Psoas muscle (tissue), 8 donors: ENCODE data around the gene MKI67. TPM values are rescaled to one million over a fixed set of nuclear protein-coding genes. Genes with fewer than 3 reads are reported as not detected.

Experiments used
- ATAC-seq, 4 donors: fragments of 200-7000 bp; cut with Tn5 transposase; one replicate each; pipeline ENCODE4 v1.9.1; 2020; ENCODE audit warnings: moderate library complexity in 3 of 4, mild to moderate bottlenecking in 2 of 4
- DNase-seq, 2 donors: peaks; one replicate each; pipeline ENCODE4 v3.0.0-alpha.2; 2020
- H3K27ac ChIP-seq: fragments of 200-600 bp; one replicate; pipeline ENCODE4 v1.8.0; 2022
- H3K27me3 ChIP-seq, 3 donors: fragments of 200-600 bp in 1 of 3; one replicate each; pipeline versions ENCODE4 v1.6.1 to v1.8.0; 2013 to 2022; ENCODE audit warnings: low read length in 2 of 3, mild to moderate bottlenecking in 2 of 3, moderate library complexity in 1 of 3; ENCODE audit not compliant: insufficient read depth in 3 of 3
- H3K36me3 ChIP-seq, 2 donors: fragments of 200-600 bp in 1 of 2; one replicate each; pipeline versions ENCODE4 v1.6.1 to v1.8.0; 2013 to 2022; ENCODE audit warnings: low read depth in 1 of 2, mild to moderate bottlenecking in 1 of 2, moderate library complexity in 1 of 2; ENCODE audit not compliant: insufficient read depth in 1 of 2
- H3K4me1 ChIP-seq: fragments of 200-600 bp; one replicate; pipeline ENCODE4 v1.8.0; 2022
- H3K4me3 ChIP-seq: fragments of 200-600 bp; one replicate; pipeline ENCODE4 v1.8.0; 2022; ENCODE audit warnings: mild to moderate bottlenecking
- H3K9me3 ChIP-seq: fragments of 200-600 bp; one replicate; pipeline ENCODE4 v1.8.0; 2022
- WGBS, 3 donors: extraction: QIAGEN DNeasy Blood & Tissue Kit; methylation state at CpG; one replicate each; pipeline versions ENCODE4 v1.1.6 to v1.1.7; 2013; 5-methylcytosine and 5-hydroxymethylcytosine counted together
- intact Hi-C, 2 donors: fragments of 100-400 bp; cut with DNase I; formaldehyde crosslinking; loops; one replicate each; pipeline versions ENCODE4 v1.11.0 to v1.14.2; 2022
- polyA plus RNA-seq, 3 donors: library from polyadenylated mRNA; stranded (reverse); fragments of 200-250 nt; gene quantifications; one replicate each; pipeline ENCODE4 v1.2.3, GENCODE V29; 2013
- total RNA-seq, 4 donors: library from RNA; stranded (reverse); fragmentation: NEBNext Ultra II Directional in 2 of 4; extraction: Animal tissue kit (Norgen Biotek cat#: 25700) in 2 of 4; gene quantifications; one replicate each; pipeline versions ENCODE4 v1.2.1 to v1.2.4, GENCODE V29; 2021 to 2023
- TF ChIP-seq, protein P1 (sequence below): fragments of 200-600 bp; IDR thresholded peaks from one replicate; pipeline ENCODE4 v1.8.0; 2022; ENCODE audit warnings: antibody characterized with exemption
- donor health status: healthy with polysubstance abuse.
- donor health status: DM: no; HTN: no; CAD: no; lungs with moderate emphysema.
- donor health status: Bipolar disorder and iron deficiency.
- donor health status: healthy.
- donor health status: DM: yes; HTN: yes; CAD: no.
- donor health status: DM: no; HTN: no; CAD: no.
- donor health status: DM: no; HTN: no; CAD: no.
- donor health status: DM: yes; HTN: yes; CAD: no.

The MKI67 gene
- total and polyA plus RNA-seq, 7 donors = 0.02 to 0.84 (median 0.13) TPM; not detected in 1

GRCh38 chr10:128059266-128059981, 66.8 kb downstream of the MKI67 start:
- DNase-seq (no peak), ATAC-seq (no peak)
- TF ChIP-seq, protein P1, sequence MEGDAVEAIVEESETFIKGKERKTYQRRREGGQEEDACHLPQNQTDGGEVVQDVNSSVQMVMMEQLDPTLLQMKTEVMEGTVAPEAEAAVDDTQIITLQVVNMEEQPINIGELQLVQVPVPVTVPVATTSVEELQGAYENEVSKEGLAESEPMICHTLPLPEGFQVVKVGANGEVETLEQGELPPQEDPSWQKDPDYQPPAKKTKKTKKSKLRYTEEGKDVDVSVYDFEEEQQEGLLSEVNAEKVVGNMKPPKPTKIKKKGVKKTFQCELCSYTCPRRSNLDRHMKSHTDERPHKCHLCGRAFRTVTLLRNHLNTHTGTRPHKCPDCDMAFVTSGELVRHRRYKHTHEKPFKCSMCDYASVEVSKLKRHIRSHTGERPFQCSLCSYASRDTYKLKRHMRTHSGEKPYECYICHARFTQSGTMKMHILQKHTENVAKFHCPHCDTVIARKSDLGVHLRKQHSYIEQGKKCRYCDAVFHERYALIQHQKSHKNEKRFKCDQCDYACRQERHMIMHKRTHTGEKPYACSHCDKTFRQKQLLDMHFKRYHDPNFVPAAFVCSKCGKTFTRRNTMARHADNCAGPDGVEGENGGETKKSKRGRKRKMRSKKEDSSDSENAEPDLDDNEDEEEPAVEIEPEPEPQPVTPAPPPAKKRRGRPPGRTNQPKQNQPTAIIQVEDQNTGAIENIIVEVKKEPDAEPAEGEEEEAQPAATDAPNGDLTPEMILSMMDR = no peak
- Histone ChIP-seq H3K36me3 (no peaks in the 10 kb centered on the region), H3K27me3 (peaks cover 0 to 11% (median 0%) of the 10 kb centered on the region in 3 donors), H3K4me3 (no peak overlapping the region), H3K4me1 (no peaks in the 10 kb centered on the region), H3K27ac (no peak overlapping the region), H3K9me3 (no peaks in the 10 kb centered on the region)
- 64 to 73% (median 67%) methylated on average over 15 of the region's 15 CpGs for WGBS, 3 donors
- intact Hi-C loops = no loop called here

DNA sequence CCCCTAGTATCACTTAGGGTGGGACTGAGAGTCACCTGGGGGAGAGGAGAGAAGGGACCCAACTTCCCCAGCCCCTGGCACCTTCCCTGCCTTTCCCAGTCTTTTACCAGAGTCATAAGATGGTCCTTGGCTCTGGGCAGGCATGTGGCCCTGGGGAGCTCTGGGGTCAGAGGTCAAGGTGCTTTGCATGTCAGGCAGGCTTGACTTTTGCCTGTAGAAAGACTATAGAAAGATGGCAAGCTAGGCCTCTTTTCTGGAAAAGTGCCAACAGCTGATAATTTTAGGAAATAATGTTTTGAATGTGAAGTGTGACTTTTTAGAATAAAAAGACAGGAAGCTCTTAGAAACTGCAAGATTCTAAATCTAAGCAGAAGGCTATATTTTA, 67.5 kb downstream of the MKI67 start:
- intact Hi-C loops = no loop called here
- H3K9me3 ChIP-seq = no peaks in the 10 kb centered on the region
- no peaks in the 10 kb centered on the region for H3K36me3 ChIP-seq
- H3K4me1 ChIP-seq = no peaks in the 10 kb centered on the region
- H3K4me3 ChIP-seq = no peak overlapping the region
- ATAC-seq (no peak), DNase-seq (no peak)
- H3K27ac ChIP-seq = no peak overlapping the region
- H3K27me3 ChIP-seq = peaks cover 0 to 4% (median 0%) of the 10 kb centered on the region in 3 donors
- TF ChIP-seq, protein P1 = no peak

DNA sequence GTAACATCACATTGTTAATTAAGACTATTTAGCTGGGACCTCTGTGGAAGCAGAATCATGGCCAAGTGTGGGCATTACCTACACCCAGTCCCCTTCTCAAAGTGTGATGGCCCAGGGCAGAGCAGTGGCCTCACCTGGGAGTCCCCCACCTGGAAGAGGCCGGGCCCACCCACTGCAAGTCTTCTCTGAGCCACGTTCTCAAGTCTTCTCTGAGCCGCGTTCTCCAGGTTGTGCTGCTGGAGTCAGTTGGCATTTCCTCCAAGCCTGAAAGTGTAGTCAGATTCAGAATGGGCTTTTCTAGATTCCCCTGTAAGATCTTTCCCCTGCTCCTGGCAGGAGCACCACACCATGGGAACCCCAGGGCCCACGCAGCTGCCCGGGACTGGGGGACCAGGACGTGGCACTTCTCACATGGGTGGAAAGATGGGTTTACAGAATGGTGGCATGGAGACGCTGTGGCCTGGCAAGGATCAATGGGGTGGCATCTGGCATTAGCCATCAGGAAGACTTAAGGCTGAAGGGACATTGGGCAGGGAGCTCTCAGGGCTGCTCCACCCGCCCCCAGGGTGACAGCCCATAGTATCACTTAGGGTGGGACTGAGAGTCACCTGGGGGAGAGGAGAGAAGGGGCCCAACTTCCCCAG, 68.0 kb downstream of the MKI67 start:
- Histone ChIP-seq H3K36me3 (no peaks in the 10 kb centered on the region), H3K27ac (no peak overlapping the region), H3K27me3 (no peaks in the 10 kb centered on the region), H3K9me3 (no peaks in the 10 kb centered on the region), H3K4me3 (no peak overlapping the region), H3K4me1 (no peaks in the 10 kb centered on the region)
- TF ChIP-seq, protein P1 = no peak
- intact Hi-C loops = no loop called here
- ATAC-seq (no peak), DNase-seq (no peak)
- WGBS, 3 donors = 83 to 92% (median 91%) methylated on average over 9 of the region's 9 CpGs

DNA sequence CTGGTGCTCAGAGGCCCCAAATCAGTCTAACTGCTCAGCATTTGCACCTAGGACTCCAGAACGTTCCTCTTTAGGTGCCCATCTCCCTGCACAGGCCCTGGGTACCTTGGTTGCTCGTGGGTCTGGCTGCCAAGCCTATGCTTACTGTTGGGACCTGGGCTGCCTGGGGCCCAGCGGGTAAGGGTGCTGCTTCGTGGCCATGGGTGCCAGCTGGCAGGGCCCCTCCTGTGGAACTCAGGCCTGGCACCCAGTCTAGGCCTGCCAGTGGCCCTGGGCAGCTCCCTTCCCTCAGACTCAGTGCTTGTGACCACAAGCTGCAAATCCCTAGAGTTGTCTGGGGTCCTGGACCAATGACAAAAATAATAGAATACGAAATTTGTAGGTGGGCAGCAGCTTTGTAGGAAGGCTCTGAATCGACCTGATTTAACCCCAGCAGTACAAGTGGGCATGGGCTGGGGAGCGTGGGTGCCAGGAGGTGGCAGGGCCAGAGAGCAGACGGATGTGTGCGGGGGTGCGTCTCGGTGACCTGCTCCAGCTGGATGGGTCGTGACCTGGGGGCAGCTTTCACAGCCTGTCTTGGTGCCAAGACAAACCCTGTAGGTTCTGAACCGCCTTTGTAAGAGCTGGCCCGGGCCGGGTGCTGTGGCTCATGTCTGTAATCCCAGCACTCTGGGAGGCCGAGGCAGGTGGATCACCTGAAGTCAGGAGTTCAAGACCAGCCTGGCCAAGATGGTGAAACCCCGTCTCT, 69.7 kb downstream of the MKI67 start:
- WGBS, 3 donors = 67 to 86% (median 68%) methylated on average over 17 of the region's 17 CpGs
- intact Hi-C loops = no loop called here
- ATAC-seq = no peak
- no peaks in the 10 kb centered on the region for H3K36me3 ChIP-seq
- TF ChIP-seq, protein P1 = no peak
- no peaks in the 10 kb centered on the region for H3K27me3 ChIP-seq
- no peaks in the 10 kb centered on the region for H3K4me1 ChIP-seq
- DNase-seq = no peak
- no peaks in the 10 kb centered on the region for H3K9me3 ChIP-seq
- H3K4me3 ChIP-seq = no peak overlapping the region
- H3K27ac ChIP-seq = no peak overlapping the region
